Stomach (tissue), 9 donors: ENCODE measurements around the gene TRIO. TPM values are rescaled to one million over a fixed set of nuclear protein-coding genes. Genes with fewer than 3 reads are reported as not detected.

Experiments
- DNase-seq, 2 donors: peaks; one replicate each; pipeline versions ENCODE4 v3.0.0 to v3.0.0-alpha.2; 2013 to 2019
- H3K27ac ChIP-seq, 5 donors: fragments of 200-600 bp in 4 of 5; sonication (generic) in 4 of 5; one replicate each; pipeline ENCODE4 v1.5.1; 2013 to 2019; ENCODE audit warnings: mild to moderate bottlenecking in 1 of 5, moderate library complexity in 1 of 5
- H3K27me3 ChIP-seq, 3 donors: fragments of 200-600 bp; sonication (generic); one replicate each; pipeline ENCODE4 v1.5.1; 2017 to 2019; ENCODE audit warnings: mixed run types in 1 of 3
- H3K36me3 ChIP-seq, 4 donors: fragments of 200-600 bp; sonication (generic); 1 replicate in 3 of 4; 2 replicates in 1 of 4; pipeline ENCODE4 v1.5.1; 2016 to 2019
- H3K4me1 ChIP-seq, 4 donors: fragments of 200-600 bp; sonication (generic); one replicate each; pipeline ENCODE4 v1.5.1; 2016 to 2019
- H3K4me3 ChIP-seq, 4 donors: fragments of 200-600 bp; sonication (generic) in 3 of 4; one replicate each; pipeline ENCODE4 v1.5.1; 2016 to 2019; ENCODE audit warnings: mild to moderate bottlenecking in 1 of 4
- H3K9me3 ChIP-seq, 4 donors: fragments of 200-600 bp; sonication (generic); one replicate each; pipeline ENCODE4 v1.5.1; 2016 to 2019
- EP300 ChIP-seq: sonication (generic); formaldehyde crosslinking; IDR thresholded peaks from one replicate; pipeline ENCODE4 v1.6.1; 2017; ENCODE audit warnings: antibody characterized with exemption
- POLR2A ChIP-seq, 4 donors: fragments of 450-650 bp; IDR thresholded peaks; one replicate each; pipeline ENCODE4 v1.6.1; 2016; ENCODE audit warnings: antibody characterized with exemption in 4 of 4, control low read depth in 2 of 4, mild to moderate bottlenecking in 1 of 4, moderate library complexity in 1 of 4
- POLR2AphosphoS5 ChIP-seq, 3 donors: sonication (generic); formaldehyde crosslinking; IDR thresholded peaks; one replicate each; pipeline ENCODE4 v1.6.1; 2016; ENCODE audit warnings: antibody characterized with exemption in 3 of 3
- WGBS, 5 donors: extraction: QIAGEN DNeasy Blood & Tissue Kit in 3 of 5; methylation state at CpG; one replicate each; pipeline versions ENCODE4 v1.1.5 to v1.1.7; 2013 to 2018; 5-methylcytosine and 5-hydroxymethylcytosine counted together
- intact Hi-C: fragments of 100-400 bp; cut with DNase I; formaldehyde crosslinking; loops from one replicate; pipeline ENCODE4 v1.15.1; 2023; ENCODE audit warnings: low total_unique reads
- polyA plus RNA-seq, 3 donors: library from polyadenylated mRNA; stranded (reverse); fragments of 200-250 nt; gene quantifications; one replicate each; pipeline ENCODE4 v1.2.3, GENCODE V29; 2013
- total RNA-seq, 5 donors: library from RNA; depleted of rRNA; stranded (reverse); fragments of >200 nt; gene quantifications; one replicate each; pipeline versions ENCODE4 v1.1.0 to v1.2.3, GENCODE V29; 2014 to 2016
- TF ChIP-seq, protein P1 (sequence below), 7 experiments: fragments of 450-650 bp in 4 of 7; fragments of 200-600 bp in 3 of 7; sonication (generic) in 3 of 7; IDR thresholded peaks; one replicate each; pipeline ENCODE4 v1.5.1; 2016 to 2019; ENCODE audit warnings: antibody characterized with exemption in 7 of 7, control low read depth in 2 of 7, mild to moderate bottlenecking in 1 of 7
- donor health status: healthy with polysubstance abuse.
- donor health status: Bipolar disorder and iron deficiency.
- donor health status: healthy.

Gene TRIO
- total and polyA plus RNA-seq, 8 donors, result 9.9 to 558 (median 127) TPM

DNA sequence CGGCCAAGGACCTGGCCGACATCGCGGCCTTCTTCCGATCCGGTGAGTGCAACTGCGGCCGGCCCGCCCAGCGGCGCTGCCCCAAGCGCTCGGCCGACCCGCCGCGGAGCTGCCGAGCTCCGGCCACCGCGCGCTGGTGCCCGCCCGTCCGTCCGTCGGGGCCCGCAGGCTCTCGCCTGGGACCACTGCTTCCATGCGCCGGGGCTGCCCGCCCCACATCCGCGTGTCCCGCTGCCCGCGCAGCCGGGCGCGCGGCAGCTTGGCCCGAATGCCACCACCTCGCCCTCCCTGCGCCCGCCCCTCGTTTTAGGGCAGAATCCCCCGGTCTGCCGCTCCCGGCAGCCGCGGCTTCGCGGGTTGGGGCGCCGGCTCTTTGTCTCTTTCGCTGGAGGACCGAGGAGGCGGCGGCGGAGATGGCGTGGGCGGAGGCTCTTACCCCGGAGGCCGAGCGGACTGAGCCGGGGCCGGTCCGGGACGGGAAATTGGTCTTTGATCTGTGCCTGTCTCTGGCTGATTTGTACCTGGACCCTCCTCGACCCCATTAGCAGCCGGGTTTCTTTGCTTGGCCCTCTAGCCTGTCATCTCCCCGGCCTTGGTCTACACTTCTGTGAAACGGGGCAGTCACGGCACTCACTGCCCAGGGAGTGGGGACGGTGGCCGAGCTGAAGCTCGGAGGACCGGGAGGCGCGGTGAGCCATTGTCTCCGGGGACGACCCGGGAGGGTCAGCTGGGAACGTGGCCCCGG is 871 bp downstream of the TRIO start:
- no peaks in the 10 kb centered on the region for H3K36me3 ChIP-seq
- peaks cover 17 to 51% (median 40%) of the 10 kb centered on the region in 4 donors for H3K4me1 ChIP-seq
- H3K27ac ChIP-seq, result peak overlapping the region; percentile 91 to 99 (median 93)
- no peaks in the 10 kb centered on the region for H3K9me3 ChIP-seq
- TF ChIP-seq POLR2A (IDR thresholded peaks at IDR 0.05) (no peak), POLR2AphosphoS5 (IDR thresholded peaks at IDR 0.05) (no peak)
- peaks cover 0 to 3% (median 0%) of the 10 kb centered on the region in 3 donors for H3K27me3 ChIP-seq
- 0 to 1% (median 0%) methylated on average over 21 to 85 of the region's 85 CpGs for WGBS, 5 donors
- H3K4me3 ChIP-seq, result peak overlapping the region; percentile 77 to 92 (median 88)
- peak; percentile 43 to 71 for DNase-seq
- intact Hi-C loops, result loop anchor here (10.0 kb wide), 1 partner anchor 71 kb away; no protein-coding TSS in a partner anchor

DNA sequence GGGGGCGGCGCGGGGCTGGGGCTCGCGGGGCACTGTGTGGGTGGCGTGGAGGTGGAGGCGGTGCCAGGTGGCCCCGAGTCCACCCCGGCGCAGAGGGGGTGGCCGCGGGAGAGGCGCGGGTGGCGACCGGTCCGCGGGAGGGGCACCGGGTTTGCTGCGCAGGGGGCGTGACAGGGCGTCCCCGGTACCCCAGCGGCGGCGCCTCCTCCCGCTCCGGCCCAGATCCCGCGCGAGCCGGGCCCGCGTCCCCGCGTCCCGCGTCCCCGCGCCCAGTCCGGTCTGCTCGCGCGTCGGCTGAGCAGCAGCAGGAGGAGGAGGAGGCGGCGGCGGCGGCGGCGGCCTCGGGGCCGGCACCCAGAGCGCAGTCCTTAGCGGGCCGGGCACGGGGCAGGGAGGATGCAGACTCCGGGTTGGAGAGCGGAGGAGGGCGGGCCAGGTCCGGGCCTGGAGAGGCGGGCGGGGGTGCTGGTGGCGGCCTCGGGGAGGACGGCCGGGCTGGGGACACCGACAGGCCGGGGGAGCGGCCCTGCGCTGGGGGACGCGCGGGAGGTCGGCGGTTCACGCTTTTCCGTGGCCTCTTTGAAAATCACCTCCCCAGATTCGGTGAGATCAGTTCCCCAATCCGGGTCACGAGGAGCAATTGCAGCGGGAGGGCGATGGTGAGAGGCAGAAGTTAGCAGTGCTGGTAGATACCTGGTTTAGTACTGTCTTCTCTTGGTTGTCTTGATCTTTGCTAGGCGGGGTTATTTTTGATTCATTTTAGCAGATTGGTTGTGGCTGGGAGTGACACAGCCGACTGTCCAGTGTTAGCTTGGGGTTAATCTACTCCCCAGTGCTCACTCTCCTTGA is 1.7 kb downstream of the TRIO start:
- H3K9me3 ChIP-seq, result no peaks in the 10 kb centered on the region
- peak overlapping the region; percentile 77 to 92 (median 88) for H3K4me3 ChIP-seq
- peak overlapping the region; percentile 91 to 99 (median 93) for H3K27ac ChIP-seq
- intact Hi-C loops, result loop anchor here (10.0 kb wide), 1 partner anchor 70 kb away; no protein-coding TSS in a partner anchor
- no peaks in the 10 kb centered on the region for H3K36me3 ChIP-seq
- H3K27me3 ChIP-seq, result peaks cover 0 to 3% (median 0%) of the 10 kb centered on the region in 3 donors
- 0 to 2% (median 1%) methylated on average over 35 to 82 of the region's 85 CpGs for WGBS, 5 donors
- peaks cover 21 to 59% (median 48%) of the 10 kb centered on the region in 4 donors for H3K4me1 ChIP-seq
- no peak for TF ChIP-seq POLR2A (IDR thresholded peaks at IDR 0.05)
- TF ChIP-seq EP300, result no peak
- TF ChIP-seq, protein P1, sequence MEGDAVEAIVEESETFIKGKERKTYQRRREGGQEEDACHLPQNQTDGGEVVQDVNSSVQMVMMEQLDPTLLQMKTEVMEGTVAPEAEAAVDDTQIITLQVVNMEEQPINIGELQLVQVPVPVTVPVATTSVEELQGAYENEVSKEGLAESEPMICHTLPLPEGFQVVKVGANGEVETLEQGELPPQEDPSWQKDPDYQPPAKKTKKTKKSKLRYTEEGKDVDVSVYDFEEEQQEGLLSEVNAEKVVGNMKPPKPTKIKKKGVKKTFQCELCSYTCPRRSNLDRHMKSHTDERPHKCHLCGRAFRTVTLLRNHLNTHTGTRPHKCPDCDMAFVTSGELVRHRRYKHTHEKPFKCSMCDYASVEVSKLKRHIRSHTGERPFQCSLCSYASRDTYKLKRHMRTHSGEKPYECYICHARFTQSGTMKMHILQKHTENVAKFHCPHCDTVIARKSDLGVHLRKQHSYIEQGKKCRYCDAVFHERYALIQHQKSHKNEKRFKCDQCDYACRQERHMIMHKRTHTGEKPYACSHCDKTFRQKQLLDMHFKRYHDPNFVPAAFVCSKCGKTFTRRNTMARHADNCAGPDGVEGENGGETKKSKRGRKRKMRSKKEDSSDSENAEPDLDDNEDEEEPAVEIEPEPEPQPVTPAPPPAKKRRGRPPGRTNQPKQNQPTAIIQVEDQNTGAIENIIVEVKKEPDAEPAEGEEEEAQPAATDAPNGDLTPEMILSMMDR (IDR thresholded peaks at IDR 0.05), result no peak
- TF ChIP-seq POLR2AphosphoS5 (IDR thresholded peaks at IDR 0.05), result peak; percentile 2 to 37 (median 3)
- DNase-seq, result peak; percentile 54 to 89

DNA sequence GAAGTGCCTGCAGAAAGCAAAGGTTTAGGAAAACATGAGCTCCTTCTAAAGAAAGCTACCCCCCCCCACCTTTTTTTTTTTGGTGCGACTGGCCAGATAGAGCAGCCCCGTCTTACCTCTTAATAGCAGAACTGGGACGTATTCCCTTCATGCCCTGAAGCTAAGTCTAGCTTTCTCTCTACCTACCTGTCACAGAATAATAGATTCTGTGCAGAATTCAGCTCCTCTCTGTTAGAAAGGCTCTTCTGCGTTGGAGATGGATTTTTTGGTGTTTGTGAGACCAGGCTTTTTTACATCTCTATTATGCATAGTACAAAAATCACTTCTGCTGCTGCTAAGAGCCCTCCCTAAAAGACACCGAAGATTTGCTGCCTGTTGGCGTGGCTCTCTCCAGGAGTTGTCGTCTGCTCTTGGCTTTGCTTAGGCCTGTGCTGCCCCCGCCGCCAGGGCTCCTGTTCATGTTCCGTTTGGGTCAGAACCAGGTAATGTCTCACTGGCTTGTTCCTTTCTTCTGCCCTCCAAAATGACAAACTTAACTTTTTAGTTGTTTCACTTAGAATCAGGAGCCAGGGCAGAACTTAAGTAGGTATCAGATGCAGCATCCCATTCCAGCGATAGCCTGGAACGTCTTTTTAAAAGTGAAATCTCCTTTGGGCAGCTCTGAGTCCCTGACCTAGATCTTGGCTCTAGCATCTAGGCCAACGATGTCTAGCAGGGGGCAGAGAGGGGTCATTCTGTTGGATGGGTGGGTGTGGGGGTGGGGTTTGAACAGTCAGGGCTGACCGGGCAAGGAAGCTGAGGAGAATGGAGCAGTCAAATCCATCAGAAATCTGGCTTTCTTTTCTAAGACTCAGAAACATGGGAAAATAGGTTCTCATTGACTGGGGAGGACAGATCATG is 2.5 kb downstream of the TRIO start:
- WGBS, 5 donors, result 47 to 60% (median 53%) methylated on average over 14 of the region's 14 CpGs

DNA sequence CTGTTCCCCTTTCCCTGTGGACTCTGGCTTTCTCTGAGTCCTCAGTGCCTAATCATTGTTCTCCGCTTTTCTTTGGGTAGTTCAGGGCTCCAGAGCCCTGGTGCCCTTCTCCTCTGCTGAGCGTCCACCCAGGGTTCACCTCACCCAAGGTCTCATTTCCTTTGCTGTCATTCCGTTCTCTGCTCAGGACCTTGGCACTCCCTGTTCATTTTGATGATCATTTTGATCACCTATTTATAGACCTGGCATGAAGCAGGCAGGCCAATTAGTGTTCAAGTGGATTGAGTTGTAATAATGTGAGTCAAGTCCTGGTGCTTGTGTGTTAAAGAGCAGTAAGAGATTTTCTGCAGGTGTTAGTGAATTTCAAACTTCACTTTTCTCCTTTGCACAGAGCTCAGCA is 3.6 kb downstream of the TRIO start:
- Histone ChIP-seq H3K4me3 (peak overlapping the region in 2 of 4 donors; percentile 5 to 92), H3K27me3 (peaks cover 0 to 3% (median 0%) of the 10 kb centered on the region in 3 donors), H3K36me3 (no peaks in the 10 kb centered on the region), H3K27ac (peak overlapping the region in 3 of 5 donors; percentile 93 to 99 (median 97)), H3K4me1 (peaks cover 21 to 78% (median 56%) of the 10 kb centered on the region in 4 donors), H3K9me3 (no peaks in the 10 kb centered on the region)
- 71 to 82% (median 80%) methylated on average over 3 of the region's 3 CpGs for WGBS, 5 donors
- no peak for DNase-seq
- intact Hi-C loops, result loop anchor here (10.0 kb wide), 1 partner anchor 68 kb away; no protein-coding TSS in a partner anchor
- TF ChIP-seq POLR2AphosphoS5 (IDR thresholded peaks at IDR 0.05) (no peak), POLR2A (IDR thresholded peaks at IDR 0.05) (no peak), EP300 (no peak)
- TF ChIP-seq, protein P1 (IDR thresholded peaks at IDR 0.05), result no peak

More for the DNA sequence above, 2.5 kb downstream of the TRIO start:
- no peak for DNase-seq
- intact Hi-C loops, result loop anchor here (10.0 kb wide), 1 partner anchor 69 kb away; no protein-coding TSS in a partner anchor
- Histone ChIP-seq H3K9me3 (no peaks in the 10 kb centered on the region), H3K4me3 (peak overlapping the region; percentile 77 to 92 (median 88)), H3K27ac (peak overlapping the region in 4 of 5 donors; percentile 91 to 99 (median 95)), H3K27me3 (peaks cover 0 to 3% (median 0%) of the 10 kb centered on the region in 3 donors), H3K36me3 (no peaks in the 10 kb centered on the region), H3K4me1 (peaks cover 21 to 68% (median 51%) of the 10 kb centered on the region in 4 donors)
- TF ChIP-seq POLR2AphosphoS5 (IDR thresholded peaks at IDR 0.05) (no peak), EP300 (no peak), POLR2A (IDR thresholded peaks at IDR 0.05) (no peak)
- TF ChIP-seq, protein P1 (IDR thresholded peaks at IDR 0.05), result no peak
